Caco-2 (cell line): ENCODE data around the gene BHLHE23. TPM values are rescaled to one million over a fixed set of nuclear protein-coding genes. Genes with fewer than 3 reads are reported as not detected.

Source experiments
- BruUV-seq: library from RNA; stranded (reverse); fragments of 400-500 nt; replicated peaks from 2 replicates; lab custom pipeline; 2021; lab: Mats Ljungman, UMichigan
- CTCF ChIA-PET: fragments of 300-600 bp; sonication (Branson Sonifier 250); formaldehyde crosslinking; loops from one replicate; lab custom pipeline; 2022; ENCODE audit warnings: antibody characterized with exemption; lab: Charles Lee
- POLR2A ChIA-PET: fragments of 300-600 bp; sonication (Branson Sonifier 250); formaldehyde crosslinking; loops from one replicate; lab custom pipeline; 2022; ENCODE audit warnings: antibody characterized with exemption; lab: Charles Lee
- DNase-seq, 2 experiments: peaks; one replicate each; pipeline versions ENCODE4 v3.0.0 to v3.0.0-alpha.2; 2020 to 2022
- H3K27me3 ChIP-seq: replicated peaks from 2 replicates; pipeline ENCODE4 v1.6.0; 2011; ENCODE audit warnings: low read length; ENCODE audit not compliant: control insufficient read depth, insufficient read depth
- H3K36me3 ChIP-seq: 2 replicates; pipeline ENCODE4 v1.5.1; 2011; ENCODE audit warnings: low read length; ENCODE audit not compliant: control insufficient read depth, insufficient read depth
- H3K4me1 ChIP-seq: fragments of 250-450 bp; sonication (Bioruptor Pico); 2 replicates; pipeline ENCODE4 v1.5.1; 2020; ENCODE audit warnings: mild to moderate bottlenecking
- H3K4me3 ChIP-seq: 2 replicates; pipeline ENCODE4 v1.5.1; 2011; ENCODE audit warnings: low read depth, mild to moderate bottlenecking, control low read depth, low read length
- H3K9me3 ChIP-seq: fragments of 250-450 bp; sonication (Bioruptor Pico); 2 replicates; pipeline ENCODE4 v1.5.1; 2020; ENCODE audit warnings: mild to moderate bottlenecking, moderate library complexity
- H3K27ac Mint-ChIP-seq: one replicate; pipeline ENCODE4 v1.8.0; 2022; ENCODE audit warnings: mixed read lengths; ENCODE audit not compliant: unreplicated experiment
- H3K27me3 Mint-ChIP-seq: one replicate; pipeline ENCODE4 v1.8.0; 2022; ENCODE audit warnings: mixed read lengths; ENCODE audit not compliant: insufficient read depth, unreplicated experiment
- H3K36me3 Mint-ChIP-seq: one replicate; pipeline ENCODE4 v1.8.0; 2022; ENCODE audit warnings: mild to moderate bottlenecking, mixed read lengths; ENCODE audit not compliant: insufficient read depth, unreplicated experiment
- H3K4me1 Mint-ChIP-seq: one replicate; pipeline ENCODE4 v1.8.0; 2022; ENCODE audit warnings: low read depth, mixed read lengths; ENCODE audit not compliant: unreplicated experiment
- H3K4me3 Mint-ChIP-seq: one replicate; pipeline ENCODE4 v1.8.0; 2022; ENCODE audit warnings: mild to moderate bottlenecking, moderate library complexity, mixed read lengths; ENCODE audit not compliant: unreplicated experiment
- H3K9me3 Mint-ChIP-seq: one replicate; pipeline ENCODE4 v1.8.0; 2022; ENCODE audit warnings: mixed read lengths; ENCODE audit not compliant: unreplicated experiment
- intact Hi-C: fragments of 100-400 bp; cut with micrococcal nuclease; formaldehyde crosslinking; loops from one replicate; pipeline ENCODE4 v1.10.0; 2022; ENCODE audit not compliant: unreplicated experiment
- total RNA-seq: library from RNA; stranded (reverse); gene quantifications from 2 replicates; pipeline ENCODE4 v1.2.3, GENCODE V29; 2022
- TF ChIP-seq, protein P1 (sequence below), 2 experiments: fragments of 200-600 bp in 1 of 2; IDR thresholded peaks; 1 replicate in 1 of 2; 2 replicates in 1 of 2; pipeline versions ENCODE4 v1.5.1 to v1.8.0; 2011 to 2022; ENCODE audit warnings: antibody characterized with exemption in 1 of 2, control low read depth in 1 of 2, inconsistent platforms in 1 of 2, low read depth in 1 of 2, low read length in 1 of 2, mild to moderate bottlenecking in 1 of 2, moderate library complexity in 1 of 2; ENCODE audit not compliant: insufficient read depth in 1 of 2, severe bottlenecking in 1 of 2, unreplicated experiment in 1 of 2

The BHLHE23 gene
- total RNA-seq, 1 experiment from 2014 or later: 0.95 TPM

DNA sequence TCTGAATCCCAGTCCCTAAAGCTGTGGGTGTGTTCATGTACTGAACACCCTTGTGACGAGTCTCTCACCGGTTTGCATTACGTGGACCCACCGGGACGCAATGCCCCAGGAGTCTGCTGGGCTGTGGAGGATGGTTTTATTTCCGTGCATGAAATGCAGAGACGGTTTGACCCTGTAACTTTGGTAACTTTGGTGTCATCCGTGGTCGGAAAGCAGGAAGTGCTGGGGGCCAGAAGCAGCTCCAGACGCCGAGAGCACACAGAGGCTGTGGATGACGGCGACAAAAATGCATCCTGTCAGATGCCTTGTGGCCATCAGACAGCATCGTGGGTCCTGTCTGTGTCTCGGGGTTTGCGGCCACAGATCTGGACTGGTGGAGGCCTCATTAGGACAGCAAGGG, 7.2 kb downstream of the BHLHE23 start:
- H3K27ac Mint-ChIP-seq: no peak overlapping the region
- H3K27me3 Mint-ChIP-seq: peaks cover 3% of the 10 kb centered on the region
- Histone ChIP-seq H3K9me3 (no peaks in the 10 kb centered on the region), H3K36me3 (no peaks in the 10 kb centered on the region), H3K27me3 (no peaks in the 10 kb centered on the region), H3K4me3 (no peak overlapping the region), H3K4me1 (no peaks in the 10 kb centered on the region)
- H3K4me3 Mint-ChIP-seq: no peak overlapping the region
- ChIA-PET CTCF (interaction anchor here (0.8 to 1.9 kb wide), 3 partner anchors 9 to 27 kb away, joined by 3 to 7 read pairs (median 3); no protein-coding TSS in a partner anchor), POLR2A (no interaction called here)
- intact Hi-C loops: no loop called here
- H3K4me1 Mint-ChIP-seq: no peaks in the 10 kb centered on the region
- no peaks in the 10 kb centered on the region for H3K36me3 Mint-ChIP-seq
- no peak for DNase-seq
- no peaks in the 10 kb centered on the region for H3K9me3 Mint-ChIP-seq
- TF ChIP-seq, protein P1, sequence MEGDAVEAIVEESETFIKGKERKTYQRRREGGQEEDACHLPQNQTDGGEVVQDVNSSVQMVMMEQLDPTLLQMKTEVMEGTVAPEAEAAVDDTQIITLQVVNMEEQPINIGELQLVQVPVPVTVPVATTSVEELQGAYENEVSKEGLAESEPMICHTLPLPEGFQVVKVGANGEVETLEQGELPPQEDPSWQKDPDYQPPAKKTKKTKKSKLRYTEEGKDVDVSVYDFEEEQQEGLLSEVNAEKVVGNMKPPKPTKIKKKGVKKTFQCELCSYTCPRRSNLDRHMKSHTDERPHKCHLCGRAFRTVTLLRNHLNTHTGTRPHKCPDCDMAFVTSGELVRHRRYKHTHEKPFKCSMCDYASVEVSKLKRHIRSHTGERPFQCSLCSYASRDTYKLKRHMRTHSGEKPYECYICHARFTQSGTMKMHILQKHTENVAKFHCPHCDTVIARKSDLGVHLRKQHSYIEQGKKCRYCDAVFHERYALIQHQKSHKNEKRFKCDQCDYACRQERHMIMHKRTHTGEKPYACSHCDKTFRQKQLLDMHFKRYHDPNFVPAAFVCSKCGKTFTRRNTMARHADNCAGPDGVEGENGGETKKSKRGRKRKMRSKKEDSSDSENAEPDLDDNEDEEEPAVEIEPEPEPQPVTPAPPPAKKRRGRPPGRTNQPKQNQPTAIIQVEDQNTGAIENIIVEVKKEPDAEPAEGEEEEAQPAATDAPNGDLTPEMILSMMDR (IDR thresholded peaks at IDR 0.05; ENCODE audit: insufficient read depth in 1 of 2, low read depth in 1 of 2, low read length in 1 of 2, severe bottlenecking in 1 of 2, unreplicated experiment in 1 of 2): no peak
- BruUV-seq: no TSS peak

- Mint-ChIP-seq H3K27ac (no peak overlapping the region), H3K27me3 (peaks cover 3% of the 10 kb centered on the region), H3K9me3 (no peaks in the 10 kb centered on the region), H3K4me1 (no peaks in the 10 kb centered on the region), H3K4me3 (no peak overlapping the region), H3K36me3 (no peaks in the 10 kb centered on the region)
- Histone ChIP-seq H3K4me1 (no peaks in the 10 kb centered on the region), H3K27me3 (no peaks in the 10 kb centered on the region), H3K9me3 (no peaks in the 10 kb centered on the region), H3K36me3 (no peaks in the 10 kb centered on the region), H3K4me3 (no peak overlapping the region)
- CTCF ChIA-PET: interaction anchor here (1.0 kb wide), 1 partner anchor 10 kb away, joined by 3 read pairs; no protein-coding TSS in a partner anchor
- no peak for DNase-seq
- intact Hi-C loops: no loop called here
- TF ChIP-seq, protein P1 (IDR thresholded peaks at IDR 0.05; ENCODE audit: insufficient read depth in 1 of 2, low read depth in 1 of 2, low read length in 1 of 2, severe bottlenecking in 1 of 2, unreplicated experiment in 1 of 2): no peak
- BruUV-seq: no TSS peak
- POLR2A ChIA-PET: no interaction called here
These were observed 8.3 kb downstream of the BHLHE23 start for GRCh38 chr20:62998449-62998848.

GRCh38 chr20:62997417-62998035, 9.2 kb downstream of the BHLHE23 start:
- H3K36me3 ChIP-seq: no peaks in the 10 kb centered on the region
- TF ChIP-seq, protein P1 (IDR thresholded peaks at IDR 0.05; ENCODE audit: insufficient read depth in 1 of 2, low read depth in 1 of 2, low read length in 1 of 2, severe bottlenecking in 1 of 2, unreplicated experiment in 1 of 2): no peak
- H3K27me3 ChIP-seq: no peaks in the 10 kb centered on the region
- H3K4me3 ChIP-seq: no peak overlapping the region
- H3K27me3 Mint-ChIP-seq: peaks cover 3% of the 10 kb centered on the region
- no peaks in the 10 kb centered on the region for H3K36me3 Mint-ChIP-seq
- no peaks in the 10 kb centered on the region for H3K9me3 ChIP-seq
- no peaks in the 10 kb centered on the region for H3K4me1 Mint-ChIP-seq
- no TSS peak for BruUV-seq
- H3K27ac Mint-ChIP-seq: no peak overlapping the region
- H3K4me1 ChIP-seq: no peaks in the 10 kb centered on the region
- intact Hi-C loops: no loop called here
- H3K4me3 Mint-ChIP-seq: no peak overlapping the region
- DNase-seq: no peak
- H3K9me3 Mint-ChIP-seq: no peaks in the 10 kb centered on the region
- CTCF ChIA-PET: no interaction called here
- POLR2A ChIA-PET: interaction anchor here (0.5 kb wide), 1 partner anchor 203 kb away, joined by 6 read pairs; no protein-coding TSS in a partner anchor
